SK-N-SH treated with all-trans-retinoic acid at 6 μM for 48 hours (cell line): Measurements from ENCODE around the gene BPHL.

Experiments used
- ATAC-seq: fragments of 200-7000 bp; cut with Tn5 transposase; 3 replicates; pipeline ENCODE4 v1.9.1; 2020; ENCODE audit warnings: mild to moderate bottlenecking, moderate library complexity
- ARNTL ChIP-seq: fragments of 450-650 bp; formaldehyde crosslinking; IDR thresholded peaks from 2 replicates; pipeline ENCODE4 v1.5.0; 2020; ENCODE audit warnings: low read depth, mild to moderate bottlenecking, moderate library complexity, borderline replicate concordance
- CSDC2 ChIP-seq: fragments of 250-450 bp; sonication (Bioruptor Pico); IDR thresholded peaks from 2 replicates; pipeline ENCODE4 v1.5.0; 2020; ENCODE audit warnings: mild to moderate bottlenecking, moderate library complexity
- ESRRG ChIP-seq: fragments of 250-450 bp; sonication (Bioruptor Pico); IDR thresholded peaks from 2 replicates; pipeline ENCODE4 v1.6.1; 2021; ENCODE audit warnings: mild to moderate bottlenecking
- GLIS3 ChIP-seq: fragments of 250-450 bp; sonication (Bioruptor Pico); IDR thresholded peaks from 2 replicates; pipeline ENCODE4 v1.5.0; 2020; ENCODE audit warnings: mild to moderate bottlenecking, moderate library complexity
- ISL1 ChIP-seq: fragments of 250-450 bp; sonication (Bioruptor Pico); IDR thresholded peaks from 2 replicates; pipeline ENCODE4 v2.1.2; 2022; ENCODE audit warnings: mild to moderate bottlenecking, moderate library complexity
- OSR1 ChIP-seq: fragments of 250-450 bp; sonication (Bioruptor Pico); IDR thresholded peaks from 2 replicates; pipeline ENCODE4 v1.8.0; 2022; ENCODE audit warnings: moderate library complexity, mild to moderate bottlenecking, inconsistent platforms
- PPARA ChIP-seq: fragments of 250-450 bp; sonication (Bioruptor Pico); IDR thresholded peaks from 2 replicates; pipeline ENCODE4 v1.5.0; 2020; ENCODE audit warnings: mild to moderate bottlenecking, borderline replicate concordance
- SNAI2 ChIP-seq: fragments of 250-450 bp; sonication (Bioruptor Pico); IDR thresholded peaks from 2 replicates; pipeline ENCODE4 v1.5.0; 2020; ENCODE audit warnings: mild to moderate bottlenecking, moderate library complexity
- TCF4 ChIP-seq: fragments of 250-450 bp; sonication (Bioruptor Pico); IDR thresholded peaks from 2 replicates; pipeline ENCODE4 v1.8.0; 2021; ENCODE audit warnings: mild to moderate bottlenecking, moderate library complexity, borderline replicate concordance
- TOX ChIP-seq: fragments of 250-450 bp; sonication (Bioruptor Pico); IDR thresholded peaks from 2 replicates; pipeline ENCODE4 v1.8.0; 2021; ENCODE audit warnings: mild to moderate bottlenecking, moderate library complexity, borderline replicate concordance
- ZC3H10 ChIP-seq: fragments of 250-450 bp; sonication (Bioruptor Pico); IDR thresholded peaks from 2 replicates; pipeline ENCODE4 v1.5.1; 2021; ENCODE audit warnings: mild to moderate bottlenecking, moderate library complexity
- ZFP30 ChIP-seq: fragments of 450-650 bp; formaldehyde crosslinking; IDR thresholded peaks from 2 replicates; pipeline ENCODE4 v1.5.0; 2022; ENCODE audit warnings: mild to moderate bottlenecking, moderate library complexity
- ZNF70 ChIP-seq: fragments of 450-650 bp; formaldehyde crosslinking; IDR thresholded peaks from 2 replicates; pipeline ENCODE4 v1.5.0; 2020; ENCODE audit warnings: mild to moderate bottlenecking, moderate library complexity
- ZNF8 ChIP-seq: fragments of 450-650 bp; formaldehyde crosslinking; IDR thresholded peaks from 2 replicates; pipeline ENCODE4 v1.5.0; 2020; ENCODE audit warnings: mild to moderate bottlenecking, moderate library complexity
- TF ChIP-seq, protein P1 (sequence below): fragments of 250-450 bp; sonication (Bioruptor Pico); IDR thresholded peaks from 2 replicates; pipeline ENCODE4 v1.5.1; 2020; ENCODE audit warnings: low read depth, mild to moderate bottlenecking, moderate library complexity
- TF ChIP-seq, protein P2 (sequence below): fragments of 250-450 bp; sonication (Bioruptor Pico); IDR thresholded peaks from 2 replicates; pipeline ENCODE4 v1.5.1; 2021; ENCODE audit warnings: mild to moderate bottlenecking, moderate library complexity
- TF ChIP-seq, protein P3 (sequence below): fragments of 250-450 bp; sonication (Bioruptor Pico); IDR thresholded peaks from 2 replicates; pipeline ENCODE4 v1.5.0; 2020; ENCODE audit warnings: mild to moderate bottlenecking, moderate library complexity
- TF ChIP-seq, protein P4 (sequence below): fragments of 250-450 bp; sonication (Bioruptor Pico); IDR thresholded peaks from 2 replicates; pipeline ENCODE4 v1.8.0; 2020; ENCODE audit warnings: mild to moderate bottlenecking, moderate library complexity, borderline replicate concordance
- TF ChIP-seq, protein P5 (sequence below): fragments of 250-450 bp; sonication (Bioruptor Pico); IDR thresholded peaks from 2 replicates; pipeline ENCODE4 v1.8.0; 2021; ENCODE audit warnings: low read depth, mild to moderate bottlenecking, moderate library complexity, borderline replicate concordance

Gene BPHL

DNA sequence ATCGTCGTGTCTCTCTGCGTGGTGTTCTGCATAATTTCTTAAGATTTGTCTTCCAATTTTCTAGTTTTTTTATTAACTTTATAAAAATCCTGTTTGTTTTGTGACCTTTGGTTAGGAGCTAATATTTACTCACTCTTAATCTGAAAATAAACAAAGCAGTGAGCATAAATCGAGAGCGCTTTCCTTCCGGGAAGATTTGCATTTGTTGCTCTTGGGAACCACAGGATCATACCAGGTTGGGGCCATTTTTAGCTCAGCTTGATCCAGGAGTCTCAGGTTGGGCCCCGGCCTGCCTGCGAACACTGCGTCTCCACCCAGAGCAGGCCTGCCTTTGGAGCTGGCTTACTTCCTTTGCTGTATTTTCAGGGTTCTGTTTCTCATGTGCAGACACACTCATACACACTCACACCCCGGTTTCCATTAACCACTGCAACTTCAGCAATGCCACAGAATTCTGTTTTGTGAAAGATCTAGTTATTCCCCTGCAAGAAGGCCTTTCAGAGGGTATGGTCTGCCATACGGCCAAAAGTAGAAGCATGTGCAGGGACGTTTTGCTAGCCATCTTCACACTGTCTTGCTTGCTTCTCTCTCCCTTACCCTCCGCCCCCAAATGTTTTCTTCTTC, 17.3 kb downstream of the BPHL start:
- ATAC-seq: no peak
- TF ChIP-seq ZFP30 (no peak), ISL1 (CRISPR knock-in tag) (no peak), TOX (CRISPR knock-in tag) (no peak), CSDC2 (no peak)
- TF ChIP-seq, protein P1, sequence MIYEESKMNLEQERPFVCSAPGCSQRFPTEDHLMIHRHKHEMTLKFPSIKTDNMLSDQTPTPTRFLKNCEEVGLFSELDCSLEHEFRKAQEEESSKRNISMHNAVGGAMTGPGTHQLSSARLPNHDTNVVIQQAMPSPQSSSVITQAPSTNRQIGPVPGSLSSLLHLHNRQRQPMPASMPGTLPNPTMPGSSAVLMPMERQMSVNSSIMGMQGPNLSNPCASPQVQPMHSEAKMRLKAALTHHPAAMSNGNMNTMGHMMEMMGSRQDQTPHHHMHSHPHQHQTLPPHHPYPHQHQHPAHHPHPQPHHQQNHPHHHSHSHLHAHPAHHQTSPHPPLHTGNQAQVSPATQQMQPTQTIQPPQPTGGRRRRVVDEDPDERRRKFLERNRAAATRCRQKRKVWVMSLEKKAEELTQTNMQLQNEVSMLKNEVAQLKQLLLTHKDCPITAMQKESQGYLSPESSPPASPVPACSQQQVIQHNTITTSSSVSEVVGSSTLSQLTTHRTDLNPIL (CRISPR knock-in tag): no peak
- TF ChIP-seq, protein P2, sequence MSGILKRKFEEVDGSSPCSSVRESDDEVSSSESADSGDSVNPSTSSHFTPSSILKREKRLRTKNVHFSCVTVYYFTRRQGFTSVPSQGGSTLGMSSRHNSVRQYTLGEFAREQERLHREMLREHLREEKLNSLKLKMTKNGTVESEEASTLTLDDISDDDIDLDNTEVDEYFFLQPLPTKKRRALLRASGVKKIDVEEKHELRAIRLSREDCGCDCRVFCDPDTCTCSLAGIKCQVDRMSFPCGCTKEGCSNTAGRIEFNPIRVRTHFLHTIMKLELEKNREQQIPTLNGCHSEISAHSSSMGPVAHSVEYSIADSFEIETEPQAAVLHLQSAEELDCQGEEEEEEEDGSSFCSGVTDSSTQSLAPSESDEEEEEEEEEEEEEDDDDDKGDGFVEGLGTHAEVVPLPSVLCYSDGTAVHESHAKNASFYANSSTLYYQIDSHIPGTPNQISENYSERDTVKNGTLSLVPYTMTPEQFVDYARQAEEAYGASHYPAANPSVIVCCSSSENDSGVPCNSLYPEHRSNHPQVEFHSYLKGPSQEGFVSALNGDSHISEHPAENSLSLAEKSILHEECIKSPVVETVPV (CRISPR knock-in tag): no peak
- TF ChIP-seq, protein P3, sequence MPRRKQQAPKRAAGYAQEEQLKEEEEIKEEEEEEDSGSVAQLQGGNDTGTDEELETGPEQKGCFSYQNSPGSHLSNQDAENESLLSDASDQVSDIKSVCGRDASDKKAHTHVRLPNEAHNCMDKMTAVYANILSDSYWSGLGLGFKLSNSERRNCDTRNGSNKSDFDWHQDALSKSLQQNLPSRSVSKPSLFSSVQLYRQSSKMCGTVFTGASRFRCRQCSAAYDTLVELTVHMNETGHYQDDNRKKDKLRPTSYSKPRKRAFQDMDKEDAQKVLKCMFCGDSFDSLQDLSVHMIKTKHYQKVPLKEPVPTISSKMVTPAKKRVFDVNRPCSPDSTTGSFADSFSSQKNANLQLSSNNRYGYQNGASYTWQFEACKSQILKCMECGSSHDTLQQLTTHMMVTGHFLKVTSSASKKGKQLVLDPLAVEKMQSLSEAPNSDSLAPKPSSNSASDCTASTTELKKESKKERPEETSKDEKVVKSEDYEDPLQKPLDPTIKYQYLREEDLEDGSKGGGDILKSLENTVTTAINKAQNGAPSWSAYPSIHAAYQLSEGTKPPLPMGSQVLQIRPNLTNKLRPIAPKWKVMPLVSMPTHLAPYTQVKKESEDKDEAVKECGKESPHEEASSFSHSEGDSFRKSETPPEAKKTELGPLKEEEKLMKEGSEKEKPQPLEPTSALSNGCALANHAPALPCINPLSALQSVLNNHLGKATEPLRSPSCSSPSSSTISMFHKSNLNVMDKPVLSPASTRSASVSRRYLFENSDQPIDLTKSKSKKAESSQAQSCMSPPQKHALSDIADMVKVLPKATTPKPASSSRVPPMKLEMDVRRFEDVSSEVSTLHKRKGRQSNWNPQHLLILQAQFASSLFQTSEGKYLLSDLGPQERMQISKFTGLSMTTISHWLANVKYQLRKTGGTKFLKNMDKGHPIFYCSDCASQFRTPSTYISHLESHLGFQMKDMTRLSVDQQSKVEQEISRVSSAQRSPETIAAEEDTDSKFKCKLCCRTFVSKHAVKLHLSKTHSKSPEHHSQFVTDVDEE (CRISPR knock-in tag): no peak
- TF ChIP-seq, protein P4, sequence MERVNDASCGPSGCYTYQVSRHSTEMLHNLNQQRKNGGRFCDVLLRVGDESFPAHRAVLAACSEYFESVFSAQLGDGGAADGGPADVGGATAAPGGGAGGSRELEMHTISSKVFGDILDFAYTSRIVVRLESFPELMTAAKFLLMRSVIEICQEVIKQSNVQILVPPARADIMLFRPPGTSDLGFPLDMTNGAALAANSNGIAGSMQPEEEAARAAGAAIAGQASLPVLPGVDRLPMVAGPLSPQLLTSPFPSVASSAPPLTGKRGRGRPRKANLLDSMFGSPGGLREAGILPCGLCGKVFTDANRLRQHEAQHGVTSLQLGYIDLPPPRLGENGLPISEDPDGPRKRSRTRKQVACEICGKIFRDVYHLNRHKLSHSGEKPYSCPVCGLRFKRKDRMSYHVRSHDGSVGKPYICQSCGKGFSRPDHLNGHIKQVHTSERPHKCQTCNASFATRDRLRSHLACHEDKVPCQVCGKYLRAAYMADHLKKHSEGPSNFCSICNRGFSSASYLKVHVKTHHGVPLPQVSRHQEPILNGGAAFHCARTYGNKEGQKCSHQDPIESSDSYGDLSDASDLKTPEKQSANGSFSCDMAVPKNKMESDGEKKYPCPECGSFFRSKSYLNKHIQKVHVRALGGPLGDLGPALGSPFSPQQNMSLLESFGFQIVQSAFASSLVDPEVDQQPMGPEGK: no peak
- TF ChIP-seq, protein P5, sequence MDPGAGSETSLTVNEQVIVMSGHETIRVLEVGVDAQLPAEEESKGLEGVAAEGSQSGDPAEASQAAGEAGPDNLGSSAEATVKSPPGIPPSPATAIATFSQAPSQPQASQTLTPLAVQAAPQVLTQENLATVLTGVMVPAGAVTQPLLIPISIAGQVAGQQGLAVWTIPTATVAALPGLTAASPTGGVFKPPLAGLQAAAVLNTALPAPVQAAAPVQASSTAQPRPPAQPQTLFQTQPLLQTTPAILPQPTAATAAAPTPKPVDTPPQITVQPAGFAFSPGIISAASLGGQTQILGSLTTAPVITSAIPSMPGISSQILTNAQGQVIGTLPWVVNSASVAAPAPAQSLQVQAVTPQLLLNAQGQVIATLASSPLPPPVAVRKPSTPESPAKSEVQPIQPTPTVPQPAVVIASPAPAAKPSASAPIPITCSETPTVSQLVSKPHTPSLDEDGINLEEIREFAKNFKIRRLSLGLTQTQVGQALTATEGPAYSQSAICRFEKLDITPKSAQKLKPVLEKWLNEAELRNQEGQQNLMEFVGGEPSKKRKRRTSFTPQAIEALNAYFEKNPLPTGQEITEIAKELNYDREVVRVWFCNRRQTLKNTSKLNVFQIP: no peak

DNA sequence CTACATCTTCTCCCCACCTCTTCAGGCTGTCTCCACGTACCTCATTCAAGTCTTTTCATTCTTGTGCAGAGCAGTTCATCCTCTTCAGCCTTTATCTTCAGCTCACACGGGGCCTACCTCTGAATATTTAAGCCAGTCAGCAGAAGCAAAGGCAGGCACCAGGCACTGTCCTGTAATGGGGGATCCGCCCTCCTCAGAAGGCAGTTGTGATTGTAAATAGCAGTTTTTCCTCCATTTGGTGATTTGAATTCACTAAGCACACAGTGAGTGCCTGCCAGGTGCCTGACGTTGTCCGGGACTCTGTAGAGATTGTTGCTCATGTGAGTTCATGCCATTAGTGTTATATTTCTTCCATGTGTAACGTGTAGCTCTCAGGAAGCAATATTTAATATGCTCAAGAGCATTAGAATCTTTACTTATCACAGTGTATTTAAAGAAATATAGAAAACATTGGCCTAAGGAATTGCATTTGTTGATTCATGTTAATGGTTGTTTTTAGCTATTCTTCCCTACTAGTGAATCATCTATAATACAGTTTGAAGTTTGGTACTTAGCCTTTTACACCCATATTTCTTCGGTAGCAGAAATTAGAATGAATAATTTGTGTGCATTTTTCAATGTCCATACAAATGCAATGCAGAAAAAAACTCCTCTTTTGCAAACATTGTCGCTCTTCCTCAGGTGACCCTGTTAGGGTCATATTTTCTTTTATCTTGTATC, 17.9 kb downstream of the BPHL start:
- no peak; the same call in 1 of the 3 replicates for ATAC-seq
- TF ChIP-seq GLIS3 (no peak), ZNF8 (CRISPR knock-in tag) (no peak), TCF4 (CRISPR knock-in tag) (no peak), OSR1 (CRISPR knock-in tag) (no peak), ARNTL (CRISPR knock-in tag) (no peak), CSDC2 (no peak), TOX (CRISPR knock-in tag) (no peak), ZNF70 (CRISPR knock-in tag) (no peak), ESRRG (CRISPR knock-in tag) (no peak), ZC3H10 (CRISPR knock-in tag) (no peak), SNAI2 (CRISPR knock-in tag) (no peak), PPARA (CRISPR knock-in tag) (no peak)
- TF ChIP-seq, protein P2 (CRISPR knock-in tag): no peak
- TF ChIP-seq, protein P4: no peak
- TF ChIP-seq, all 23 proteins: peak for 0
